ENCODE data around the gene SOX13.

- TF ChIP-seq CTCF (IDR thresholded peaks at IDR 0.05) (no peak), POLR2A (IDR thresholded peaks at IDR 0.05) (no peak)
Observed at GRCh38 chr1:204177133-204177532, 104.2 kb downstream of the SOX13 start.

Measured in uterus (tissue), 2 donors.